GM18858 (cell line): ENCODE measurements around the gene MYCL.

Source experiments
- ATAC-seq: cut with Tn5 transposase; IDR thresholded peaks from one replicate; pipeline ENCODE4 v1.9.1; 2021; ENCODE audit not compliant: unreplicated experiment

MYCL gene

GRCh38 chr1:39901714-39902459 lies at the start of gene MYCL:
Gene MYCL (minus strand): TSS chr1:39901917. CDS start chr1:39901434, 483 bp downstream.
- ATAC-seq = peak; percentile 53

GRCh38 chr1:39949891-39950290 lies 48.2 kb upstream of the MYCL start:
- ATAC-seq = no peak

- no peak for ATAC-seq
Measured at GRCh38 chr1:39947260-39947659, 45.5 kb upstream of the MYCL start.

DNA sequence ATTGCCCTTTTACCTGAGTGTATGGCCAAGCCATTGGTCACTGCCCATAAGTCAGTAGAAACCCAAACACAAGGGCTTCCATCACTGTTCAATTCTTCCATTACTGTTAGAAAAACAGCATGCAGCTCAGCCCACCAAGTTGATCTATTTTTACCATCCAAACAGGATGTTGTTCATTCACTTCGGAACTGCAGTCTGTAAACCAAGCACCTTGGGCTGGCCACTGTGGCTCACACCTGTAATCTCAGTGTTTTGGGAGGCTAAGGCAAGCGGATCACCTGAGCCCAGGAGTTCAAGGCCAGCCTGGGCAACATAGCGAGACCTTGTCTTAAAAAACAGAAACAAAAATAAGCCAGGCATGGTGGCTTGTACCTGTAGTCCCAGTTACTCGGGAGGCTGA lies 44.5 kb upstream of the MYCL start:
- ATAC-seq = no peak

DNA sequence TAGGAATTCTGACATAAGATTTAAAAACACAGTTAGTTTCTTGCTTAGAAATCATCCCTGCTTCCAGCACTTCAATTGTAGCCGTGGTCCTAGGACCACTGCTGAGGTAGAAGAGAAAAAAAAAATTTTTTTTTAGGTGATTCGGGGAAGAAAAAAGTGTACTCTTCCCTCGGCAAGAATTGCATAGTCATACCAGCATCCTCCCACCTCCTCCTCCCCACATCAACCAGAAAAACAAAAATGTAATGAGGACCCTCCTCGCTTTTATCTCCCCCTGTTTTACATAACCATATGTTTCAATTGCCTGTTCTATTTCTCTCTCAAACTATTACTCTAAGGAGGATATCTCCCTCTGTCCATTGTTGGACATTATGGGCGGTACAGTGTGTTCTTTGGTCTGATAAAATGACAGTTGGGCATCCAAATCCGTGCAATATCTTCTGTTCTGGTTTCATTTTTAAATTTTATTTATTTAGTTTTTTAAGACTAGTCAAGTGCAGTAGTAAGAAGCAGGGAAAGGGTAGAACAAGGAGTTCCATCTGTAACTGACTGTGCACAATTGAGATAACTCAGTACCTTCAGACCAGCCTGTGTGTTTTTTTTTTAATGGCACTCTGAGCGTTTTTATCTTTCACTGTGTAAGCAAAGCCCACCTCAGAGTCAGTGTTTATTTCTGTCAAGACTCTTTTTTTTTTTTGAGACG lies 42.8 kb upstream of the MYCL start:
- no peak for ATAC-seq

- no peak for ATAC-seq
Measured at GRCh38 chr1:39943471-39944290, 42.0 kb upstream of the MYCL start.

DNA sequence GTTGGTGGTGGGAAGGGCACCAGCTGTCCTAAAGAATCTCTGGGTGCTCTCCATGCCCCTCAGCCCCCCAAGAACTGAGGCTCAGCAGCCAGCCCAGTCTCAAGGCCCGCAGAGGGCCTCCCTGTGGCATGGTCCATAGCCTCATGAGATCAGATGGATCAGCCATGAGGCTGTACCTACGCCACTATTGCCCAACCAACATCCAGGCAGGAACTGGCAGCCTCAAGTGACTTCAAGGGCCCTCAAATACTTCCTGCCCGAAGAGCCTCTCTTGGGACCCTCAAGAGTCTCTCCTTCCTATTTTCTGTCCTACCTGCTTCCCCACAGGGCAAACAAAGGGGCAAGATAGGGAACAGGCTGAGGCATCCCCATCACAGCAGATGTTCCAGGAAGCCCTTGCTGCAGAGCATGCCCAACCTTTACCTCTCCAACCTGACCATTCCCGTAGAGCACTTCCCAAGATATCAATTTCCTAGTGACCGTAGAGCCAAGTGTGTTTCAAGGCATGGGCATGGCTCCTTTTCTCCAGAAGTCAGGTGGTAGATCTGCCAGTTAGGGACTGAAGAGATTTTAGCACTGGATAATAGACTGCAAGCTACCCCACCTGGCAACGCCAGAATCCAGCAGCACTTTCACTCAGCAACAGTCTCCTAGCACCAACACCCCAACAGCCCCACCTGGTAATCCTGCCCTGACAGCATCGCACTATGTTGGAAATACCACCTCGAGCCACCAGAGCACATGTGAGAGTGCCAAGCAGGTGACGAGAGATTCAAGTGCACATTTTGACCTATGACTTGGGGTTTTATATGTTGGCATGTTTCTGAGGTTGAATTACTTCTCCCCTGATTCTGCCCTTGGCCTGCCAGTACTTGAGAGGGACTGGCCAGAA lies 39.5 kb upstream of the MYCL start:
- no peak for ATAC-seq

GRCh38 chr1:39940253-39940652 lies 38.5 kb upstream of the MYCL start:
- ATAC-seq = no peak

DNA sequence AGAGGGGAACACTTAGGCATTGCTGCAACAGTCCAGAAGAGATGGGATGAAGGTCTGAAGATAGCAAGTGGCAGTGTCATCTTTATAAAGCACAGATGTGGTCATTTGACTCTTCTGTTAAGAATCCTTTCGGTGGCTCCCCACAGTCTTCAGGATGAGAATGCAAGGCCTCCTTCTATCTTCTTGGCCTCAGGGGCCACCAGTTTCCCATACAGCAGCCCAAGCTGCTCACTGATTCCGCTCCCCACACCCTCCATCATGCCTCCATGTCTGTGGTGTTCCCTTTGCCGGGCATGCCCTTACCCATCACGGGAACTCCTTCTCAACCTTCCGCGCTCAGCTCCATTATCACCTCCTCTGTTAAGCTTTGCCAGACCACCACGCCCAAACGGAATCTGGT lies 37.1 kb upstream of the MYCL start:
- no peak for ATAC-seq

DNA sequence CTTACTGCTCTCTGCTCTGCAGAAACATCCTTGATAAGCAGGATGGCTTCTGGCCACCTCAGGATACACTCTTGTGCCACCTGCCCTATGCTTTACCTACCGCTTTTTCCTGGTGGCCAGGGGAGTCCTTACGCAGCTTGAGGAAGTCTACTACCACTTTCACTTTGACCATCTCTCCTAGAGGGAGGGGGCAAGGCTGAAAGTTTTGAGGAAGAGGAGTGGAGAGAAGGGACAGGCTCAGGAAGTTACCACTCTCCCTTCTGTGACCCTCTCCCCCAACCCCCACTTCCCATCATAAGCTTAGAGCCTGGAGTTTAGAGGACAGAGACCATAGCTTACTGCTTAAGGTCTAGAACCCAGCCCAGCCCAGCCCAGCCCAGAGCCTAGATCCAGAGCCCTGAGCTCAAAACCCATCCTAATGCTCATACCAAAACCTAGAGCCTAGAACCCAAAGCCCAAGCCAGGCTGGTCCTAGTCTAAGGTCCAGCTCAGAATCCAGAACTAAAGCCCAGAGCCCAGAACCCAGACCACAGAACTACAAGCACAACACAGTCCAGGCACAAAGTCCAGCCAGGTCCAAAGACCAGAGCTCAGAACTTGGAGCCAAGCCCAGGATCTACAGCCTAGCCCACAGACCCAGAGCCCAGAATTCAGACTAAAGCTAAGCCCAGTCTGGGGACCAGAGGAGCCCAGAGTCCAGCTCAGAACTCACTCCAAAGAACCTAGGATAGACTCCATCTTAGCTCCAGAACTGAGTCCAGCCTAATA lies 35.2 kb upstream of the MYCL start:
- no peak for ATAC-seq

- ATAC-seq = no peak
Measured at GRCh38 chr1:39933956-39934941, 32.5 kb upstream of the MYCL start.

DNA sequence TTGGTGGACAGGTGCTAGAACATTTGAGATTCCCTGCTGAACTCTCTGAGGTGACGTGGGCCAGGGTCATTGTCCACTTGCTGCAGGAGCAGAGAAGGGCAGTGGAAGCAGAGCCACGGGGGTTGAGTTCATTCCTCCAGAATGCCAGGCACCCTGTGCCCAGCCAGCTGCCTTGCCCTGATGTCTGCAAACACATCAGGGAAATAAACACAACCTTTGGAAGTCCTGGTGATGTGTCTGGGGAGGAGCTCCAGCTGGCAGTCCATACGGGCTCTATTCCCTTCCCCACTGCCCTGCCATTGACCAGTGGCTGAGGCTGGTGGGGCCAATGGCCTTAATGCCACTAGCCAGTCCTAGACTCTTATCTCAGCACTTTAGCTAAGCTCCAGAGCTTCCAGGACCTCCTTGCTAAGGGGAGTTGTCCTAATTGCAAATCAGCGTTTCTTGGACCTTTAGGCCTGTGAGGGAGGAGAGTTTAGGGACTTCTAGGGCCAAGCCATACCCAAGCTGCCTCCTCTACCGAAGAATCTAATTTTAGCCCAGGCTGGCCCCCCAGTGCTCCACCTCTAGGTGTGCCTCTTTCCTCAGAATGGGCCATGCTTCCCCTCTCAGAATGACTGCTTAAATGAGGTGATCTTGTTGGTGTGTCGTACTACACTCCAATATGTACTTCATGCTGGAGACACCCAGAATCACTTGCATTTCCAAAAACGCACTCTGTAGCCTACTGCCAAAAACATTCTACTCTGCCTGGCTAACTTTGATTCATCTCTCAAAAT lies 27.3 kb upstream of the MYCL start:
- ATAC-seq = no peak

GRCh38 chr1:39927538-39927937 lies 25.8 kb upstream of the MYCL start:
- ATAC-seq = no peak

GRCh38 chr1:39926820-39927219 lies 25.1 kb upstream of the MYCL start:
- ATAC-seq = no peak

GRCh38 chr1:39926343-39926793 lies 24.7 kb upstream of the MYCL start:
- no peak for ATAC-seq

DNA sequence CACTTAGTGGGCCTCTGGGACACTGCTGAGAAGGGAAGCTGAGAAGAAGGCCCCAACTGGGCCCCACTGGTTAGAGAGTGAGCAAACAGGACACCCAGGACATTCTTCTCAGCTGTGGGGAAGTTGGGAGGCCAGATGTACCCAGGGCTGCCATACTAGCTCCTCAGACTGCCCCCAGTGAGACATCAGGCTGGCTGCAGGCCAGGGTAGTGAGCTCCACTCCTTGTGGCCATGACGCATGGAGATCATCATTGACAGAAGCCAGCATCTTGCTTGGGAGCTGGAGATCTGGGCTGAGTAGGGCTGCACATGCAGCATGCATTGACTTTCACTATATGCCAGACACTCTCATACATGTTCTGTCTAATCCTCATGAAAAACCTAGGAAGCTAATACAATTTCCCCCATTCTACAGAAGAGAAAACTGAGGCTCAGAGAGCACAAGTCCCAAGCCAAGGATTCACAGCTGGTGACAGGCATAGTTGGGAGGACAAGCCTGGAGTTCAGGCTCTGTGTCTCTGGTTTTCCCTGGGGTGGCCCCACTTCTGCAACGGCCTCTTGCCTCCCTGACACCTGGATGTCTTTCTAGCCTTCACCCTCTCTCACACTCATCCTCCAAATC lies 24.1 kb upstream of the MYCL start:
- ATAC-seq = no peak

- no peak for ATAC-seq
Measured at GRCh38 chr1:39922251-39922688, 20.6 kb upstream of the MYCL start.
